Measurements from ENCODE around the gene MAP2K7.

DNA sequence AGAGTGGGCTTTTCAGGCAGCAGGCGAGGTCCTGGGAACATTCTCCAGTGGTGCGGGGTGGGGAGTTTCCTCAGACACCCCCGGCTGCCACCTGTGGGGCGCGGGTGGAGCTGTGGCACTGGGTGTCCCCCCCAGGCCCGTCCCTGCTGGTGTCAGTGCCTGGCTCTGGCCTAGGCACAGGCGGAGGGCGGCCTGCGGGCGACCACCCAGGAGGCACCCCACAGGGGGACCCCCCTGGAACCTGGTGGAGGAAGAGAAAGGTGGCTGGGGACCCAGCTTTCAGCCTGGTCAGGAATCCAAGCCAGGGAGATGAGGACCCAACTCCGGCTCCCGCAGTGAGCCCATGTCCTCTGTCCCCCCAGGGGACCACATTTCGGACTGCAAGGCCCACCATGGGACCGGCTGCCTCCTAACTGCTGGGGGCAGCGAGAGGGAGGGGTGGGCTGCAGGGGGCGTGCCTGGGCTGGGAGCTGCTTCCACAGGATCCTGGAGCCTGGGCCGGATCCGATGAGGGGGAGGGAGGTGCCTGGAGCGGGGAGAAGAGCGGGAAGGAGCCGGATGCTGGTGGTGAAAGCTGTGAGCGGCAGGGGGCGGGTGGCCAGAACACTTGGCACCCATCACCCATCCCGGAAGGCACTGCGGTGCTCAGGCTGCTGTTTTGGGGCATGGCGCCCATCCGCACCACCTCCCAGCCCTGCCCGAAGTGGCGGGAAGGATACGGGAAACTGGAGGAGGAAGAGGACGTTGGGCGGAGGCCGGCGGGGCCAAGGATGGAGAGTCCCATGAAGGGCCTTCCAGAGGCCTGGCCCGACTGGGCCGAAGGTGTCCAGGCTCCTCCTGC lies 27.8 kb downstream of the MAP2K7 start:
- TF ChIP-seq CTCF (IDR thresholded peaks at IDR 0.05): no peak
- no peak for TF ChIP-seq ZBTB21 (CRISPR knock-in tag; IDR thresholded peaks at IDR 0.05; ENCODE audit: borderline replicate concordance)
- TF ChIP-seq ELF4 (CRISPR knock-in tag; IDR thresholded peaks at IDR 0.05; ENCODE audit: low read depth): no peak
- no peak for TF ChIP-seq CREB1 (CRISPR knock-in tag; IDR thresholded peaks at IDR 0.05)
- TF ChIP-seq, protein P1, sequence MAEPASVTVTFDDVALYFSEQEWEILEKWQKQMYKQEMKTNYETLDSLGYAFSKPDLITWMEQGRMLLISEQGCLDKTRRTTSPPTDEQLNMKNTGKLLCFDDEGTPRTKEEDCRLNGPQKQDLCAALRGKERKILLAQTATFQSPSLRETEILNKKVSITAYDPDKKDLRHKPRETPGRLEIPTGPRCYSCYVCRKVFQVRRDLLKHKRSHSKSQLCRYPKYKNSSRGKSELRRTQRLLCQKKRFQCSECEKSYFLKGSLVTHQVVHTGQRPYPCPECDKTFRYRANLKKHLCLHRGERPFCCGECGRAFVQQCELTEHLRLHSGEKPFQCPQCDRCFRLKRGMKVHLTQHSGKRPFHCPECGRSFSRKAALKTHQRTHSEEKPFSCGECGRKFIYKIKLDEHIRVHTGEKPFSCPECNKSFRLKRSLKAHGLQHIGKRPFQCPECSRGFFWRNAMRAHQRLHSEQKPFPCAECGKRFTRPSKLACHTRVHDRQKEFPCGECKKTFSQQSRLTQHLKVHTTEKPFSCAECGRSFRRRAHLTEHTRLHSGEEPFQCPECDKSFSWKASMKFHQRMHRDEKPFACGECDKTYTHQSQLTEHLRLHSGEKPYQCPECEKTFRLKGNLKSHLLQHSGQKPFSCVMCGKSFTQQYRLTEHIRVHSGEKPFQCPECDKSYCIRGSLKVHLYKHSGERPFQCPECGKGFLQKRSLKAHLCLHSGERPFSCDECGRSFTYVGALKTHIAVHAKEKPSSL (CRISPR knock-in tag; conservative IDR thresholded peaks at IDR 0.05): no peak
